Breast epithelium (tissue), 3 donors: ENCODE data around the gene TMEM203.

ENCODE experiments used
- POLR2A ChIP-seq: fragments of 450-650 bp; IDR thresholded peaks from one replicate; pipeline ENCODE4 v1.6.1; 2016; ENCODE audit warnings: antibody characterized with exemption, mild to moderate bottlenecking, moderate library complexity
- TF ChIP-seq, protein P1 (sequence below), 3 donors: fragments of 450-650 bp; IDR thresholded peaks; one replicate each; pipeline ENCODE4 v1.5.1; 2016 to 2017; ENCODE audit warnings: antibody characterized with exemption in 3 of 3, mild to moderate bottlenecking in 3 of 3, moderate library complexity in 3 of 3

DNA sequence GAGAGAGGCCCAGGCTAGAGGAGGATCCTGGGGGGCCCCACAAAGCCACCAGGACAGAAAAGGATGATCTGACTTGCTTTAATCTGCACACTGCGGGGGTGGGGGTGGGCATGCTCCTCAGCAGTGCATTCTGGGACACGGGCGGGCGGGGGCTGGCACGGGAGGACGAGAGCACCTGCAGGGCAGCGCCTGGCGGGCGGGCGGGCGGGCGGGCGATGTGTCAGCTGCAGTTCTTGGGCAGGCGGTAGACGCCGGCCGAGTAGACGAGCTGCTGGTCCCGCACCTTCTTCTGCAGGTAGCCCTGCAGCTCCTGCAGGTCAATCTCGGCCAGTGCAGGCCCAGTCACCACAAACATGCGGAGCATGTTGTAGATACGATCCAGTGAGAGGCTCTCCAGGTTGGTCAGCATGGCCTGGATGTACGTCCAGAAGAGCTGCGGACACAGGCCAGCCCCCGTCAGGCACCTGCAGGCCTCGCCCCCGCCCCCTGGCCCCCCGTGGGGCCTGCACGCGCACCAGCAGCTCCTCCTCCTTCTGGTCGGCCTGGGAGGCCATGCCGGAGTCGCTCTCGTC lies 30.6 kb downstream of the TMEM203 start:
- TF ChIP-seq, protein P1, sequence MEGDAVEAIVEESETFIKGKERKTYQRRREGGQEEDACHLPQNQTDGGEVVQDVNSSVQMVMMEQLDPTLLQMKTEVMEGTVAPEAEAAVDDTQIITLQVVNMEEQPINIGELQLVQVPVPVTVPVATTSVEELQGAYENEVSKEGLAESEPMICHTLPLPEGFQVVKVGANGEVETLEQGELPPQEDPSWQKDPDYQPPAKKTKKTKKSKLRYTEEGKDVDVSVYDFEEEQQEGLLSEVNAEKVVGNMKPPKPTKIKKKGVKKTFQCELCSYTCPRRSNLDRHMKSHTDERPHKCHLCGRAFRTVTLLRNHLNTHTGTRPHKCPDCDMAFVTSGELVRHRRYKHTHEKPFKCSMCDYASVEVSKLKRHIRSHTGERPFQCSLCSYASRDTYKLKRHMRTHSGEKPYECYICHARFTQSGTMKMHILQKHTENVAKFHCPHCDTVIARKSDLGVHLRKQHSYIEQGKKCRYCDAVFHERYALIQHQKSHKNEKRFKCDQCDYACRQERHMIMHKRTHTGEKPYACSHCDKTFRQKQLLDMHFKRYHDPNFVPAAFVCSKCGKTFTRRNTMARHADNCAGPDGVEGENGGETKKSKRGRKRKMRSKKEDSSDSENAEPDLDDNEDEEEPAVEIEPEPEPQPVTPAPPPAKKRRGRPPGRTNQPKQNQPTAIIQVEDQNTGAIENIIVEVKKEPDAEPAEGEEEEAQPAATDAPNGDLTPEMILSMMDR (IDR thresholded peaks at IDR 0.05): no peak
- TF ChIP-seq POLR2A: no peak
